Upper lobe of left lung (tissue), 6 donors: ENCODE measurements around the gene HNRNPAB. TPM values are rescaled to one million over a fixed set of nuclear protein-coding genes. Genes with fewer than 3 reads are reported as not detected.

Experiments
- ATAC-seq, 2 donors: fragments of 200-7000 bp; cut with Tn5 transposase; one replicate each; pipeline ENCODE4 v1.9.1; 2022; ENCODE audit warnings: mild to moderate bottlenecking in 2 of 2, moderate library complexity in 2 of 2; ENCODE audit not compliant: low FRiP score in 2 of 2
- DNase-seq, 2 donors: peaks; one replicate each; pipeline ENCODE4 v3.0.0-alpha.2; 2019 to 2020
- H3K27ac ChIP-seq, 4 donors: fragments of 200-600 bp; sonication (generic); one replicate each; pipeline ENCODE4 v1.5.1; 2016 to 2019
- H3K27me3 ChIP-seq, 4 donors: fragments of 200-600 bp; sonication (generic); one replicate each; pipeline ENCODE4 v1.5.1; 2017 to 2019
- H3K36me3 ChIP-seq, 4 donors: fragments of 200-600 bp; sonication (generic); one replicate each; pipeline ENCODE4 v1.5.1; 2016 to 2019
- H3K4me1 ChIP-seq, 4 donors: fragments of 200-600 bp; sonication (generic); one replicate each; pipeline ENCODE4 v1.5.1; 2018 to 2019
- H3K4me3 ChIP-seq, 4 donors: fragments of 200-600 bp; sonication (generic); one replicate each; pipeline ENCODE4 v1.5.1; 2017 to 2019; ENCODE audit warnings: mild to moderate bottlenecking in 2 of 4, moderate library complexity in 1 of 4
- H3K9me3 ChIP-seq, 4 donors: fragments of 200-600 bp; sonication (generic); one replicate each; pipeline ENCODE4 v1.5.1; 2018 to 2019
- CTCF ChIP-seq, 6 experiments: fragments of 450-650 bp in 4 of 6; fragments of 200-600 bp in 2 of 6; sonication (generic) in 2 of 6; IDR thresholded peaks; one replicate each; pipeline ENCODE4 v1.5.1; 2016 to 2019; ENCODE audit warnings: antibody characterized with exemption in 6 of 6
- EP300 ChIP-seq, 4 donors: sonication (generic); formaldehyde crosslinking; IDR thresholded peaks; one replicate each; pipeline ENCODE4 v1.5.1; 2017; ENCODE audit warnings: antibody characterized with exemption in 4 of 4, control low read depth in 2 of 4
- POLR2A ChIP-seq, 4 donors: fragments of 450-650 bp; IDR thresholded peaks; one replicate each; pipeline ENCODE4 v1.5.1; 2016 to 2017; ENCODE audit warnings: antibody characterized with exemption in 4 of 4, mild to moderate bottlenecking in 2 of 4
- POLR2AphosphoS5 ChIP-seq, 2 donors: sonication (generic); formaldehyde crosslinking; IDR thresholded peaks; one replicate each; pipeline ENCODE4 v1.5.1; 2017; ENCODE audit warnings: antibody characterized with exemption in 2 of 2
- WGBS, 2 donors: methylation state at CpG; one replicate each; pipeline ENCODE4 v1.1.5; 2017 to 2018; 5-methylcytosine and 5-hydroxymethylcytosine counted together
- total RNA-seq, 6 donors: library from RNA; depleted of rRNA in 4 of 6; stranded (reverse); fragments of >200 nt in 4 of 6; gene quantifications; one replicate each; pipeline versions ENCODE4 v1.1.0 to v1.2.1, GENCODE V29; 2016 to 2021
- donor health status: DM: no; HTN: no; CAD: no; lungs with moderate emphysema.
- donor health status: DM: no; HTN: yes; CAD: no; lungs with severe emphysema.

Gene HNRNPAB
- total RNA-seq, 6 donors from 2014 or later = 61.8 to 133 (median 97.7) TPM

- H3K4me3 ChIP-seq = no peak overlapping the region
- H3K9me3 ChIP-seq = no peaks in the 10 kb centered on the region
- WGBS, 2 donors = 83% methylated on average over 3 of the region's 3 CpGs
- no peak for TF ChIP-seq POLR2AphosphoS5 (IDR thresholded peaks at IDR 0.05)
- no peak for TF ChIP-seq EP300 (IDR thresholded peaks at IDR 0.05)
- TF ChIP-seq CTCF (IDR thresholded peaks at IDR 0.05) = no peak
- no peak for TF ChIP-seq POLR2A (IDR thresholded peaks at IDR 0.05)
- peaks cover 8 to 81% (median 47%) of the 10 kb centered on the region in 4 donors for H3K36me3 ChIP-seq
- DNase-seq = no peak
- peaks cover 4 to 26% (median 12%) of the 10 kb centered on the region in 4 donors for H3K4me1 ChIP-seq
- H3K27me3 ChIP-seq = no peaks in the 10 kb centered on the region
- no peak for ATAC-seq
- H3K27ac ChIP-seq = no peak overlapping the region
These were observed 14.5 kb downstream of the HNRNPAB start for GRCh38 chr5:178218827-178219226.

GRCh38 chr5:178221282-178221681 lies 16.9 kb downstream of the HNRNPAB start:
- DNase-seq = no peak
- Histone ChIP-seq H3K27ac (peak overlapping the region in 1 of 4 donors; percentile 0), H3K4me1 (peaks cover 9 to 18% (median 13%) of the 10 kb centered on the region in 4 donors), H3K36me3 (peaks cover 0 to 80% (median 40%) of the 10 kb centered on the region in 4 donors), H3K4me3 (no peak overlapping the region), H3K9me3 (no peaks in the 10 kb centered on the region), H3K27me3 (no peaks in the 10 kb centered on the region)
- peak in 1 of 2 donors; percentile 3 for ATAC-seq
- WGBS, 2 donors = 61 to 69% methylated on average over 3 of the region's 3 CpGs
- TF ChIP-seq POLR2AphosphoS5 (IDR thresholded peaks at IDR 0.05) (no peak), EP300 (IDR thresholded peaks at IDR 0.05) (no peak), CTCF (IDR thresholded peaks at IDR 0.05) (no peak), POLR2A (IDR thresholded peaks at IDR 0.05) (no peak)

GRCh38 chr5:178221853-178222252 lies 17.5 kb downstream of the HNRNPAB start:
- TF ChIP-seq POLR2A (IDR thresholded peaks at IDR 0.05) = no peak
- Histone ChIP-seq H3K27me3 (no peaks in the 10 kb centered on the region), H3K4me3 (no peak overlapping the region), H3K9me3 (no peaks in the 10 kb centered on the region), H3K27ac (peak overlapping the region in 1 of 4 donors; percentile 0), H3K4me1 (peaks cover 9 to 18% (median 13%) of the 10 kb centered on the region in 4 donors), H3K36me3 (peaks cover 0 to 80% (median 37%) of the 10 kb centered on the region in 4 donors)
- ATAC-seq = no peak
- WGBS, 2 donors = 92 to 98% methylated on average over 5 of the region's 5 CpGs
- no peak for DNase-seq

- Histone ChIP-seq H3K4me1 (peaks cover 9 to 18% (median 13%) of the 10 kb centered on the region in 4 donors), H3K27ac (no peak overlapping the region), H3K27me3 (no peaks in the 10 kb centered on the region), H3K9me3 (no peaks in the 10 kb centered on the region), H3K36me3 (peaks cover 0 to 80% (median 37%) of the 10 kb centered on the region in 4 donors), H3K4me3 (no peak overlapping the region)
- TF ChIP-seq POLR2AphosphoS5 (IDR thresholded peaks at IDR 0.05) (no peak), CTCF (IDR thresholded peaks at IDR 0.05) (no peak), POLR2A (IDR thresholded peaks at IDR 0.05) (no peak)
- DNase-seq = peak in 1 of 2 donors; percentile 56
- ATAC-seq = no peak
- 99% methylated on average over 14 to 15 of the region's 15 CpGs for WGBS, 2 donors
These were observed 18.0 kb downstream of the HNRNPAB start for GRCh38 chr5:178222292-178222691.

GRCh38 chr5:178223196-178223773 lies 19.0 kb downstream of the HNRNPAB start:
- no peak overlapping the region for H3K27ac ChIP-seq
- ATAC-seq (no peak), DNase-seq (no peak)
- no peak overlapping the region for H3K4me3 ChIP-seq
- peaks cover 9 to 18% (median 13%) of the 10 kb centered on the region in 4 donors for H3K4me1 ChIP-seq
- no peak for TF ChIP-seq CTCF (IDR thresholded peaks at IDR 0.05)
- TF ChIP-seq POLR2A (IDR thresholded peaks at IDR 0.05) = no peak
- TF ChIP-seq POLR2AphosphoS5 (IDR thresholded peaks at IDR 0.05) = no peak
- no peak for TF ChIP-seq EP300 (IDR thresholded peaks at IDR 0.05)
- 80 to 85% methylated on average over 5 of the region's 5 CpGs for WGBS, 2 donors
- H3K27me3 ChIP-seq = no peaks in the 10 kb centered on the region
- H3K36me3 ChIP-seq = peaks cover 0 to 87% (median 46%) of the 10 kb centered on the region in 4 donors
- no peaks in the 10 kb centered on the region for H3K9me3 ChIP-seq
